ENCODE data around the gene SREBF1.

The SREBF1 gene

GRCh38 chr17:17781591-17782496 lies 54.9 kb downstream of the SREBF1 start:
- no peak for DNase-seq (ENCODE audit: low read depth, low spot score)

- no peak for DNase-seq (ENCODE audit: low read depth, low spot score)
These were observed 55.7 kb downstream of the SREBF1 start for GRCh38 chr17:17780922-17781590.

DNA sequence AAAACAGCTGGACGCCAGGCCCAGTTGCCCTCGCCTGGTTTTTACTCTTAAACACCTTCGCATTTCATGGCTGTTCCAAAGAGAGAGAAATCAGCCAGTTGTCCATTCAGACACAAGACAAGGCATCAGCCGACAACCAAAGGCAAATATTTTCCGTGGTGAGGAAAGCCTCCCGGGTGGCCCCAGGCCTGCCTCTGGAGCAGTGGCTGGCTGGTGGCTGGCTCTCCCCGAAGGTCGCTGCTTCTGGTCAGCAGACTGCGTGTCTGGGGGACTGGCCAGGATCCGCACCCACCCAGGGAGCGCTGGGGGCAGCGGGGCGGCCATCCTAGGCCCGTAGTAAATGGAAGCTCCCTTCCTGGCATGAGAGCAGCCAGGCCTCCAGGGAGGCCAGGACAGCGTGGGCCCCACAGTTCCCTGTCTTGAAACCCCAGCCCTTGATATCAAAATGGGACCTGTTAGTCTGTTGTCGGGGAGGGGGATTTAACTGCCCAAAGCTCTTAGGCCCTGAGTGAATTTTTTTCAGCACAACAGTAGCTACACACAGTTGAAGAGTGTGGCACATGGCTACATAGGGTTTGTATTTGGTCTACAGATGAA lies 57.7 kb downstream of the SREBF1 start:
- no peak for DNase-seq (ENCODE audit: low read depth, low spot score)

DNA sequence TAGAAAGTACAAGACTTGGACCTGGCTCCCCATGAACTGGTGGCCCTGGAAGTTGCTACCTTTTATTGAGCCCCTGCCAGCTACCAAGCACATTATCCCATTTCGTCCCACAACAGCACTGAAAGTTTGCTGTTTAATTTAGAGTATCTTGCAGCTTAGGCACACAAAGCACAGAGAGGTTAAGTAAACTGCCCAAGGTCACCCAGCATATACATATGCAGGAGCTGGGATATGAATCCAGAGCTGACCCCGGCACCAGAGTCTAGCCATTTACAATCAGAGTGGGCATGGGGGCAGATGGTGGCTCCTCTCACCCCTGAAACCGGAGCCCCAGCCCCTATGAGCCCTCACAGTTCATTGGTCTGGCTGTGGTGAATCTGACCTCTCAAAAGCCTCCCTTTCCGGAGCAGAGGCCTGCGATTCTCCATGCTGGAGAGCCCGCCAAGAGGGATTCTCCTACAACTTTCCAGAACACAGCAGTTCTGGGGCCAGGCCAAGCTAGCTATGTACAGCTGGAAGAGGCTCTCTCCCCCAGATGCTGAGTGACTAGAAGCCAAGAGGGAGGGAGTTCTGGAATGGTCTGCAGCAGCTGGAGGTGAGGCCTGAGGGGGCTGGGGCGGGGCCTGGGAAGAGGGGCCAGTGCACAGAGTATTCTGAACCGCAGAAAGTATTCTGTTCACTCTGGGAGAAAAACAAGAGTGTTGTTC lies 58.3 kb downstream of the SREBF1 start:
- no peak for DNase-seq (ENCODE audit: low read depth, low spot score)

- no peak for DNase-seq (ENCODE audit: low read depth, low spot score)
These were observed 59.9 kb downstream of the SREBF1 start for GRCh38 chr17:17776889-17777288.

DNA sequence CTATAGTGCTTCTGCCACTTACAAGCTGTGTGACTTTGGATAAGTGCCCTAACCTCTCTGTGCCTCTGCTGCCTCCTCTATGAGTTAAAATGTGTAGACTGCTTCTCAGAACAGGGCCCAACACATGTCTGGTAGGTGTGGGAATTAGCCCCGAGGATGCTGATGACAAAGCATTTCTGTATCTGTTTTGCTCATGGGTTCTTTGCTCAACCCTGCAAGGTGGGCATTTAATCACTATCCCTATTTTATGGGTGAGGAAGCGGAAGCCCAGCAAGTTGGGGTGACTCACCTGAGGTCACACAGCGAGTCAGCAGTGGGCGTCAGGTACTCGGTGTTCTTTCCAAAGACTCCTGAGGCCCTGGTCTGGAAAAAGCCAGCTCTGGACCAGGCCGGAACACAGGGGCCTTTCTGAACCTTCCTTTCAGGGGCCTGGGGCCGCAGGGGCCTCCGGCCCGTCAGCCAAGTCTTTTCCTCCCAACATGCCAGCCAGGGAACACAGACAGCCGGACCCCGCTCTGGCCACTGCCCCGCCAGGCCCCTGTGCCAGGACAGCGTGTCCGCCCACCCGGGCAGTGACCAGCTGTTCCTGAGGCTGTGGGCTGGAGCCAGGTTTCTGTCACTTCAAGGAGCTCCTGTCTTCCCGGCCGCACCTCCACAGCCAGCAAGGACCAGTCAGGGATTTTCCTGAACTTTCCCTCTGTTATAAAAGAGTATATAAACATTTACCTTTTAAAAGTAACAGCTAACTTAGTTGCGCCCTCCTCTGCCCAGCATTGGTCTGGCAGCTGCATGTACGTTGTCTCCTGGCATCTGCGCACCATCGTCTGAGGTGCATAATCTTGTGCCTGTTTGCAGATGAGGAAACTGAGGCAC lies 62.5 kb downstream of the SREBF1 start:
- no peak for DNase-seq (ENCODE audit: low read depth, low spot score)

GRCh38 chr17:17772231-17772630 lies 64.6 kb downstream of the SREBF1 start:
- no peak for DNase-seq (ENCODE audit: low read depth, low spot score)

GRCh38 chr17:17771498-17772201 lies 65.1 kb downstream of the SREBF1 start:
- no peak for DNase-seq (ENCODE audit: low read depth, low spot score)

GRCh38 chr17:17770632-17771044 lies 66.1 kb downstream of the SREBF1 start:
- DNase-seq (ENCODE audit: low read depth, low spot score): no peak

DNA sequence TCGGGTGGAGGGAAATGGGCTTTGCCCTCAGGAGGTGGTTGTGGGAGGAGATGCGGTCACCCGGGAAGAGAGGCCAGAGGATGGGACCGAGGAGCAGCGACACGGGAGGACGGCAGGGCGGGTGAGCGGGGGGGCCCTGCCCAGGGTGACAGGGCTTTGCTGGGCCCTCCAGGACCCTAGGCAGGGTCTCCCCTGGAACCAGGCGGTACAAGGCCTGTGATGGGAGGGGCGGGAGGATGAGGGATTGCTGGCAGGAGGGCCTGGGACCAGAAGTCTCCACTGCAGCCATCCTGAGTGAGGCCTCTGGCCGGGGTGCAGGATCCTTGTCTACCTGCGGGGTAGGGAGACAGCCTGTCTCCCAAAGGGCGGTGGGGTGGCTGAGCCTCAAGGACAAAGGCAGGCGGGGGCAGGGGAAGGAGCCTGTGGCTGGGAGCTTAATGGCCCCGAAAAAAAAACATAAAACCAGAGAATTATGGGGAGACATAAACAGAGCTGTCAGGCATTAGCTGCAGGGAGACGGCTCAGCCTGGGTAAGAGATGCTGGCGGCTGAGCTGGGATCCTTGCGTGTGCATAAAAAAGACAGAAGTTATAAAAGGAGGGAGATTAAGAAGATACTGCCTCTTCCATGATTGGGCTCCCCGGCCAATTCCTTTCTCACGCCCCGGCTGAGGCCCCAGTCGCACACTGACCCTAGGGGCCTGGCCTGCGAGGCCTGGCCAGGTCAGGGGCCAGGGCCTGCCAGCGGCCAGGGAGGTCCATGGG lies 66.7 kb downstream of the SREBF1 start:
- no peak for DNase-seq (ENCODE audit: low read depth, low spot score)

GRCh38 chr17:17768424-17769088 lies 68.2 kb downstream of the SREBF1 start:
- no peak for DNase-seq (ENCODE audit: low read depth, low spot score)

GRCh38 chr17:17767887-17768418 lies 68.8 kb downstream of the SREBF1 start:
- no peak for DNase-seq (ENCODE audit: low read depth, low spot score)

DNA sequence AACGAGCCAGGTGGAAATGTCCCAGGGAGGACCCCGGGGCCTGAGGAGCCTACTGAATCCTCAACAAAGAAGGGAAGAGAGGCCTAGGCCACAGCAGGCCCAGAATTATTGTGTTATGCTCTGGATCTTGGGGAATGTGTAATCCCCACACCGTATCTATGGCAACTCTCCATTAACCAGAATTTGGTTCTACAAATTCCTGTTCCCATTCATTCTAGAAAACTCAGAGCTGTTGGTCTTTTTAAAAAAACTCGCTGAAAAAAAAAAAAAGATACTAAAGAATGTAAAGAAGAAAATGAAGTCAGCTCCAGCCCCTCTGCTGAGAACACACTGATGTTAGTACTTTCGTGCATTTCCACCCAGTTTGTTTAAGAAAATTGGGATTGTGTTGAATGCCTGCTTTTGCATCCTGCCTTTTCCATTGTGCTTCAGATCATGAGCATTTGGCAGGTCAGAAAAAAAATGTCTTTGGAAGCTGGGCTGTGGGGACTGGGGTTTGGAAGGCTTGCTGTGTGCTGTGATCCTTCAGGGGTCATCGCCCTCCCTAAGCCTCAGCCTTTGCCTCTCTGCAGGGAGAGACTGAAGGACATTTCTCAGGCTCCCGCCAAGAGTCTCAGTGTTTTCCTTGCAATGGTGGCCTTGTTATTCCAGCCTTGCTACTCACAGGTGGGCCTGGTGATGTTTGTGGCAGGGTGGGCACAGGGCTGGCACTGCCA lies 69.5 kb downstream of the SREBF1 start:
- DNase-seq (ENCODE audit: low read depth, low spot score): no peak

DNA sequence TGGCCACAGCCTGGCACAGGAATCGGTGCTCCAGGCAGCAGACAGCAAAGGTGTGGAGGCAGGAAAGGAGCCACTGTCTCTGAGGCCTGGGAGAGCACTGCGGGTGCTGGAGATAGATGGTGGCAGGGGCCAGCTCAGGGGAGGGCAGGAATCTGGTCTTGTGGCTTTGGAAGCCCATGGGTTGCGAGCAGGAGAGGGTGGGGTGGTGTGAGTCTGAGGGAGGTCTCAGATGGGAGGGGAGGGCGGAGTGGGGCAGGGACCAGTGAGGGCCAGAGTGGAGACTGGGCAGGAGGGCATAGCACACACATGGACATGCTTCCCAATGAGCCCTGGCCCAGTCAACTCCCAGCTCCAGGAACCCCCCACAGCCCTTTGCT lies 70.1 kb downstream of the SREBF1 start:
- DNase-seq (ENCODE audit: low read depth, low spot score): no peak

GRCh38 chr17:17766077-17766743 lies 70.6 kb downstream of the SREBF1 start:
- DNase-seq (ENCODE audit: low read depth, low spot score): no peak

GRCh38 chr17:17765359-17766076 lies 71.3 kb downstream of the SREBF1 start:
- no peak for DNase-seq (ENCODE audit: low read depth, low spot score)

- no peak for DNase-seq (ENCODE audit: low read depth, low spot score)
These were observed 73.1 kb downstream of the SREBF1 start for GRCh38 chr17:17763734-17764133.
